ENCODE data around the gene SMIM5. TPM values are rescaled to one million over a fixed set of nuclear protein-coding genes. Genes with fewer than 3 reads are reported as not detected.
A peak's percentile ranks its signal among the peaks of the same experiment; 100 is the strongest.

Gene SMIM5
- total and polyA plus RNA-seq, 9 of the 15 experiments (the other 6 are each of a cell fraction or from before 2014, with no cell fraction given), result 0.08 TPM; not detected in 8

- H3K36me3 ChIP-seq (ENCODE audit: control insufficient read depth, insufficient read depth, low read length), result peaks cover 3% of the 10 kb centered on the region; the same call in 1 of the 3 replicates
- peaks cover 15 to 36% of the 10 kb centered on the region in 2 experiments; a peak in 4 of 5 replicates for H3K4me1 ChIP-seq (replicated peaks in 1 of 2; ENCODE audit: control insufficient read depth in 2 of 2, insufficient read depth in 2 of 2, low read length in 2 of 2)
- H3K9me1 ChIP-seq (ENCODE audit: control insufficient read depth, insufficient read depth, low read length), result peaks cover under 1% of the 10 kb centered on the region
- H4K20me1 ChIP-seq (replicated peaks; ENCODE audit: control insufficient read depth, insufficient read depth, low read length), result 0 out of 2 replicates have a peak, but pooled peaks cover 6% of the 10 kb centered on the region
- FAIRE-seq, result no peak
- TF ChIP-seq ZFP36 (IDR thresholded peaks at IDR 0.05; ENCODE audit: low read depth, low read length, partially characterized antibody) (no peak), SAFB2 (IDR thresholded peaks at IDR 0.05; ENCODE audit: borderline replicate concordance, low read depth, low read length, severe bottlenecking) (no peak), KLF1 (tag; IDR thresholded peaks at IDR 0.05) (no peak), ZNF146 (CRISPR knock-in tag; IDR thresholded peaks at IDR 0.05; ENCODE audit: unreplicated experiment) (no peak), BRF1 (IDR thresholded peaks at IDR 0.05; ENCODE audit: borderline replicate concordance, extremely low read depth, insufficient read length) (no peak), IFI16 (CRISPR knock-in tag; IDR thresholded peaks at IDR 0.05) (no peak), PURB (CRISPR knock-in tag; IDR thresholded peaks at IDR 0.05; ENCODE audit: low read depth) (no peak), ZNF707 (CRISPR knock-in tag; conservative IDR thresholded peaks at IDR 0.05) (no peak), KDM1A (IDR thresholded peaks at IDR 0.05) (no peak), NFRKB (IDR thresholded peaks at IDR 0.05; ENCODE audit: low read depth) (no peak), MTA1 (IDR thresholded peaks at IDR 0.05; ENCODE audit: borderline replicate concordance) (no peak), CBX8 (IDR thresholded peaks at IDR 0.05; ENCODE audit: borderline replicate concordance, extremely low read depth, low read depth, low read length, poor library complexity, severe bottlenecking) (no peak), HMG20B (CRISPR knock-in tag; IDR thresholded peaks at IDR 0.05) (no peak), ZNF77 (CRISPR knock-in tag; IDR thresholded peaks at IDR 0.05) (no peak), ZNF347 (CRISPR knock-in tag; IDR thresholded peaks at IDR 0.05; ENCODE audit: low read depth) (no peak)
- TF ChIP-seq, protein P1, sequence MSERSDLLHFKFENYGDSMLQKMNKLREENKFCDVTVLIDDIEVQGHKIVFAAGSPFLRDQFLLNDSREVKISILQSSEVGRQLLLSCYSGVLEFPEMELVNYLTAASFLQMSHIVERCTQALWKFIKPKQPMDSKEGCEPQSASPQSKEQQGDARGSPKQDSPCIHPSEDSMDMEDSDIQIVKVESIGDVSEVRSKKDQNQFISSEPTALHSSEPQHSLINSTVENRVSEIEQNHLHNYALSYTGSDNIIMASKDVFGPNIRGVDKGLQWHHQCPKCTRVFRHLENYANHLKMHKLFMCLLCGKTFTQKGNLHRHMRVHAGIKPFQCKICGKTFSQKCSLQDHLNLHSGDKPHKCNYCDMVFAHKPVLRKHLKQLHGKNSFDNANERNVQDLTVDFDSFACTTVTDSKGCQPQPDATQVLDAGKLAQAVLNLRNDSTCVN (CRISPR knock-in tag; IDR thresholded peaks at IDR 0.05), result no peak
- TF ChIP-seq, protein P2, sequence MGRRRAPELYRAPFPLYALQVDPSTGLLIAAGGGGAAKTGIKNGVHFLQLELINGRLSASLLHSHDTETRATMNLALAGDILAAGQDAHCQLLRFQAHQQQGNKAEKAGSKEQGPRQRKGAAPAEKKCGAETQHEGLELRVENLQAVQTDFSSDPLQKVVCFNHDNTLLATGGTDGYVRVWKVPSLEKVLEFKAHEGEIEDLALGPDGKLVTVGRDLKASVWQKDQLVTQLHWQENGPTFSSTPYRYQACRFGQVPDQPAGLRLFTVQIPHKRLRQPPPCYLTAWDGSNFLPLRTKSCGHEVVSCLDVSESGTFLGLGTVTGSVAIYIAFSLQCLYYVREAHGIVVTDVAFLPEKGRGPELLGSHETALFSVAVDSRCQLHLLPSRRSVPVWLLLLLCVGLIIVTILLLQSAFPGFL (CRISPR knock-in tag; IDR thresholded peaks at IDR 0.05), result no peak
- no peak overlapping the region for H2AFZ ChIP-seq (ENCODE audit: low read depth, low read length)
- DNase-seq (ENCODE audit: extremely low read depth in 1 of 4, low spot score in 3 of 4), result no peak
- H3K9ac ChIP-seq (ENCODE audit: insufficient read depth in 1 of 2, low read depth in 2 of 2, low read length in 2 of 2), result peak overlapping the region in 1 of 2 experiments; percentile 19; a peak in 2 of 4 replicates
- no peaks in the 10 kb centered on the region for H3K9me3 ChIP-seq (replicated peaks; ENCODE audit: control insufficient read depth, insufficient read depth, low read depth, low read length)
- H3K4me3 ChIP-seq, result no peak overlapping the region
- intact Hi-C loops (cut with micrococcal nuclease) (no loop called here), in situ Hi-C loops (cut with MboI) (no loop called here)
- H3K27ac ChIP-seq (ENCODE audit: extremely low read depth, low read depth, low read length), result no peak overlapping the region; the same call in 2 of the 3 replicates
- ChIA-PET POLR2A (interaction anchor here (0.6 to 1.7 kb wide), 5 partner anchors 8 to 18 kb away, joined by 3 to 11 read pairs (median 4); partner anchors contain the start of gene SMIM5), CTCF (ENCODE audit: low intra/inter-chr PET ratio) (no interaction called here)
- no peaks in the 10 kb centered on the region for H3K27me3 ChIP-seq (ENCODE audit: control insufficient read depth in 2 of 2, insufficient read depth in 2 of 2, low read length in 2 of 2)
- WGBS (ENCODE audit: insufficient coverage, low coverage, missing lambda C conversion rate), result 84% methylated on average over 9 of the region's 9 CpGs
- no peaks in the 10 kb centered on the region for H3K79me2 ChIP-seq (ENCODE audit: control insufficient read depth, insufficient read depth, low read length)
- no peak overlapping the region for H3K4me2 ChIP-seq (ENCODE audit: insufficient read depth, low read length)
- no peak for ATAC-seq
- no TSS peak for BruUV-seq (replicated peaks)
Measured at GRCh38 chr17:75641343-75641742, 8.1 kb downstream of the SMIM5 start.
